SW480 (cell line): ENCODE data around the gene CASP5.
"Not testable (repeated sequence)": the region's sequence is repeated elsewhere in the genome, so short reads cannot be mapped to it uniquely, and the experiment has no call there.

Source experiments
- DNase-seq: peaks from one replicate; pipeline ENCODE4 v3.0.0-alpha.2; 2016; ENCODE audit warnings: low spot score

The CASP5 gene

DNA sequence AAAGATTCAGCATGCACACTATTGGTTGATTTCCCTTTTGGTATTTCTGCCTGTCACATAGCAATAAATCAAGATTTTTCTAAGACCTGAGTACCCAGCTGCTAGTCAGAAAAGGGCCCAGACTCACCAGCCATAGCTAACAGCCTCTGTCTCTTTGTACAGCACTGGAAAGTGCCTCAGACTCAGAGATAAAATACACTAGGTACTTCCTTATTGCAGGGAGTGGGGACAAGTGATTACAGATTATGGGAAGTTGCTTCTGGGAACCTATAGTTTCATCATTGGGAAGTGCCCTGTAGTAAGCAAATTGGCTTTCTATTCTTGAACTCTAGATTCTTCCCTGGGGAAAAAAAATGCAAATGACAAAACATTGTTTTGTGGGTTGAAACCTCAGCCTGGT is at the start of gene CASP5:
CASP5 (minus strand) TSS at position 166 of the 400 bp plus-strand sequence; CDS start at position 134, 32 bp downstream.
- no peak for DNase-seq

DNA sequence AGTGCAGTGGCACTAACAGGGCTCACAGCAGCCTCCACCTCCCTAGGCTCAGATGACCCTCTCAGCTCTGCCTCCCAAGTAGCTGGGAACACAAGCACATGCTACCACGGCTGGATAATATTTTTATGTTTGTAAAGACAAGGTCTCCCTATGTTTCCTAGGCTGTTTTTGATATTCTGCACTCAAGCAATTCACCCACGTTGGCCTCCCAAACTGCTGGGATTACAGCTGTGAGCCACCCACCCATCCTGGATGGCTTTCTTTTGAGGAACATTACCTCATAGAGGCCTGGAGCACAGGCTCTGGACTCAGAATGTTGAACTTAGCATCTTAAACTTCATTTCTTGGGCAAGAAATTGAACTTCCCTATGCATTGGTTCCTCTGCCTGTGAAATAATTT is 49.1 kb upstream of the CASP5 start:
- DNase-seq = not testable (repeated sequence)

DNA sequence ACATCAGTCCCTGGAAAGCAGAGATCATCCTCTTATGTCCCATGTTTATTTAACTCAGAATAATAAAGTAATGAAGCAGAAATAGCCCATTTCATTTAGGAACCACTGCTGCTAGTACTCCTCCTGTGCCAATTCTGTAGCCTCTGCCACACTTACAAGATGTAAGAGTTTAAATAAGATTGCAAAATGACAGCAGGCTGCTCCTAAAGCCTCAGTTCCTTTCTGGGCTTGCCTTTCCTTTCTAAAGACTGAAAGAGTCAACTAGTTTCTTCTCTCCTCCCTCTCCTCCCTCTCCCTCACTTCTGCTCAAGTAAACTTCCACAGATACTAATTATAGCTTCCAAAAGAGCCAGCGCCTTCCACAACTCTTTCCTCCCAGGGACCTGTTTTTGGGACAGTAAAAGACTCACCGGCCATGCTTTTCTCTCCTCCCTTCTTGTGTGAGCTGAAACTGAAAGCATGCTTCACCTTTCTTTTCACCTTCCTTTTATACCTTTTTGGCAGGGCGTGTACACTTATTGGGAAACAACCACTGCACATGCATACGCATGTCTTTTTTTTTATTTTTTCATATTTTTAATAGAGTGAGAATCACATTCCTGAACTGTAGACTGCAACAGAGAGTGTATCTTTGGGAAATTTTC is 48.2 kb upstream of the CASP5 start:
- no peak for DNase-seq

DNA sequence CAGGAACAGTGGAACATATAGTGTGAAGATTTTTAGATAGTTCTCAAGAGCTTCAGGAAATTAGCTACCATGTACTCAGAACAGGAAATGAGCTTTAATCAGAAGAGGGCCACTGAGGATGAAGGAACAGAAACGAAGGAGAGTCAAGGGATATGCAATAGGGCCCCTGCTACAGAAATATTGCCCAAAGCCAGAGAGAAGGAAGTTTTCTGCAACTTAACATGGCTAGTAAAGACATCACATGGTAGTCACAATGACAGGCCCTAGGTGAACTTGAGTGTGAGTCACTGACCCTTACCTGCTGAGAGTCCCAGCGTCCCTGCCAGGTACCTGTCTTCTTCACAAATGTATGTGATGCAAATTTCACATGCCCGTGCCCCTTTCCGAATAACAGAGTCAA is 47.3 kb upstream of the CASP5 start:
- DNase-seq = no peak

DNA sequence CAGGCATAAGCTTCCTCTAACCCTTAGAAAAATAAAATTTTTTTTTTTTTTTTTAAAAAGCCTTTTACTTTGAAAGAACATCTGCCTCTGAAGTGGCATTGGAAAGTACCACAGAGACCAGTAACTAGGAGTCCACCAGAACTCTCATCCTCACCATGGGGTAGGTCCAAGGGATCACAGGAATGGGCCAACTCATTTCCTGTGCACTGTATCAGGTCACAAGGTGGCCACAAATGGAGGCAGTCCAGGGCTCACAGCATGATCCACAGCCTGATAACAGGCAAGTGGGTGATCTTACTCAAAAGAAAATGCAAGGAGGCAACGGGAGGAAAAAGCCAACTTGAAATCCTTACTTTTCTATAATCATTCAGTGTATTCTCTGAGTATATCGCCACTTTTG is 46.8 kb upstream of the CASP5 start:
- DNase-seq = not testable (repeated sequence)

DNA sequence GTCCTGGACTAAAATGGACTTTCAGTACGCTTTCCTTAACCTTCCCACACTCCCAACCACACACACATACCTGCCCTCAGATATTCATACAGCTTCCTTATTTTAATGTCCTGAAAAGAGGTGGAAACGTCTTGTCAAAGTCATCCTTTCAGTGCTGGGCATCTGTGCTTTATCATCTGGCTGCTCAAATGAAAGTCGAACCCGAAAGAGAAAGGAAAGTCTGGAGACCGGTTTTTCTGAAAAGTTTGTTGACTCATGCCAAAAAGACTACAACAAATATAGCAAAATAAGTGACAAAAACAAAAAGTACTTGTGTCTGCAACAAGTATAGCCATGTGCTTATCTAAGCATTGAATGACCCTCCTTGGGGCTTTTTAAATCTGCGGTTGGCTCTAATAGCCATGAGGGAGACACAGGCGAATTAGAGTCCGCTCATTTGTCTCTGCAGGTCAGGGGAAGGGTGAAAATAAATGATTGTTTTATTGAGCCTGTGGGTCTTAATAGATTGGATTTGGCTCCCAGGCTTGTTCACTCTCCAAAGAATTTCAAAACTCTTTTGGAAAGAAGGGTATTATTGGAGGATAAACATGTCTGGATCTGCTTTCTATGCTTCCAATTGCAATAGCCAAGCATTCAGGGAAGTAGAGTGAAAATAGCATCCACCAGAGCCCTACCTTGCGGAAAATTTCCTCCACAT is 40.4 kb upstream of the CASP5 start:
- not testable (repeated sequence) for DNase-seq

DNA sequence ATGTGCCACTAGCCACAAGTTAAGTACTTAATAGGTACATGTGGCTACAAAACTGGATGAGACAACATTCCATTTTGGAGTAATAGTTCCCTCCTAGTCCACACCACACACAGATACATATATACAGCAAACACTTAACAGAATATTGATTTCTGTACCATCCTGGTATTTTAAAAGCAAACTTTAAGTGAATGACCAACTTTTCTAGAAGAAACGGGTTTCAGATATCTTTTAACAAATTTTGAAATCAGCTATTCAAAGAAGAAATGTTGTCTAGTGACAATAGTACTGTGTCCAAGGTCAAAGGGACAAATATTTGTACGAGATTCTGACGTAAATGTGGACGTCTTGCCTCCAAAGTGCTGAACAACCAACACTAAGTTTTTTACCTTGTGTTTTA is 34.5 kb upstream of the CASP5 start:
- DNase-seq = no peak

DNA sequence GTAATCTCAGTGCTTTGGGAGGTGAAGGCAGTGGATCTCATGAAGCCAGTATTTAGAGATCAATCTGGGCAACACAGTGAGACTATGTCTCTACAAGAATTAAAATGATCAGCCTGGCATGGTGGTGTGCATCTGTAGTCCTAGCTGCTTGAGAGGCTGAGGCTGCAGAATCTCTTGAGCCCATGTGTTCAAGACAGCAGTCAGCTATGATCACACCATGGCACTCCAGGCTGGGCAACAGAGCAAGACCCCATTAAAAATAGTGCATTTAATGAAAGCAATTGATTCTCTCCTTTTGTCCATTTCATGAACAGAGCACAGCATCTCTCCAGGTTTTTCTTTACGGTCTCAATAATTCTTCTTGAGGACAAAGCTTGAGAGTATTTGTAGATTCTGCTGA is 33.5 kb upstream of the CASP5 start:
- DNase-seq = no peak

DNA sequence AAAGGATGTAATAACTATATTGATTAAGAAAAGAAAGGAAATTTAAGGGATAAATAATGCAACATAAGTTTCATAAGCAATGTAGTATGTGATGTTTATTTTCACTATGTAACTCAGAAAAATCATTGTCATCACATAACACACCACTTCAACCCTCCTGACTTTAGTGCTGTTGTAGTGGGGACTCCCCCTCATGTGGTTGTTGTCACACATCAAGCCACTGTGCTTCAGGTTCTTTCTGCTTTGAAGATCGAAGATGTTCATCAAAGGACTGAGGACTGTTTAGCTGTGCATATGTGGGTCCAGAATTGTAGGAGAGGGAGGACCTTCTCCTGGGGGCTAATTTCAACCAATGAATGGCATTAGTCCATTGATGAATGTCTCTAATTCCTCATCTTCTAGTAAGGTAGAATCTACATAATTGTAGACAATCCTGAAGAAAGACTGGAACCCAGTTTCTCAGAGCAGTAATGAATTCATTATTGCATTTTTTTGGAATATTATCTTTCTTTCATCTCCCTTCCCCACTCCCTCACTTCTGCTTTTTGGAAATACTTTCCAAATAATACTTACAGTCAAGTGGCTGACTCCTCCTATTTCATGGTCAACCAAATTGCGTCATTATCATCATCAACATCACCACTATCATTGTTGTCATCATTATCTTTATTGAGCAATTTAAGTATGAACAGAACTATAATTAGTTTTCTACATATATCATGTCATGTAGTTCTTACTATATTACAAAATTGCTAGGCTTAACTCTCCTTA is 31.9 kb upstream of the CASP5 start:
- DNase-seq = no peak

DNA sequence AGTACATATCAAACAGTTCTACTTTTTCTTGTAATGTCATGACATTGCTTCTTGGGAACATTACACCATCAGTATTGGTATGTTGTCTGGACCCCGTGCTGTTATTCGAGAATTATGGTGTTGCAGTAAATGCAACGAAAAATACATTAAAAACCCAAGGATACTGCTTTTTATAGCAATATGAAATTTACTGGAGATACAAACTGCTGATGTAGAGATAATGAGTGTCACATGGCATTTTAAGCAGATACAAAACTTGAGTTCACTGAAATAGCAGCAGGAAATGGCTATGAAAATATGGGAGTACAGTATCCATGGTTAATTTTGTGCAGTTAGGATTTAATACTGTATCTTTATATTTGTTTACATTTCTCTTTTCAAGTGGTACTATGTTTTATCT is 29.5 kb upstream of the CASP5 start:
- no peak for DNase-seq

DNA sequence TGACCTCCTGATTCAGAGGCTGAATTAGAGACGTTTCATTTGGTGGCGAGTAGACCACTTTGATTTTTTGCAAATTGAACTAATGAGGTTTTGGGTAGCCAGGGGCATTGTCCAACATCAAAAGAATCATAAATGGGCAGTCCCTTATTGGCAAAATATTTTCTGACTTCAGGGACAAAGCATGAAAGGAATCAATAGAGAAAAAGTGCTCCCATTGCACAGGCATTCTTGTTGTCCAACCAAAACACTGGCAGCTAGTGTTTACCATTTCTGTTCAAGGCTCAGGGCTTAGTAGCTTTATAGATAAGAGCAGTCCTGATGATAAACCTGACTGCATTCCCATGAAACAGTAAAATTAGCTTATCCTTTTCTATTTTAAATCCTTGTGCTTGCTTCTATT is 28.6 kb upstream of the CASP5 start:
- no peak for DNase-seq

DNA sequence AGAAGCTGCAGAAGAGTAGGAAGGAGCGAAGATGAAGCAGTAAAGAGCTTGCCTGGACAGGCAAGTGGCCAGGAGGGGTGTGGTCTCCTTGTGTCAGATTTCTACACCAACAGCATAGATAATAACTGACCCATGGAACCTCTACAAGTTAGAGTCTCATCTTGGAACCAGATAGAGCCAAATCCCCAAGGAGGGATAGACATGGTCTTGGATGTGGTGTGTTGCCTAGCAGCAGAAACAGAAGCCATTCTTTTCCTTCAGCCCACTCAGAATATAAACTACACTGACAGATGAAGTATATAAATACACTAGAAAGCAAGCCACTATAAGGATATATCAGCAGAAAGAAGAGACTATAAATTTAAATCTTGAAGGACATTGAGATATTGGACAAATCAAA is 26.5 kb upstream of the CASP5 start:
- DNase-seq = no peak

DNA sequence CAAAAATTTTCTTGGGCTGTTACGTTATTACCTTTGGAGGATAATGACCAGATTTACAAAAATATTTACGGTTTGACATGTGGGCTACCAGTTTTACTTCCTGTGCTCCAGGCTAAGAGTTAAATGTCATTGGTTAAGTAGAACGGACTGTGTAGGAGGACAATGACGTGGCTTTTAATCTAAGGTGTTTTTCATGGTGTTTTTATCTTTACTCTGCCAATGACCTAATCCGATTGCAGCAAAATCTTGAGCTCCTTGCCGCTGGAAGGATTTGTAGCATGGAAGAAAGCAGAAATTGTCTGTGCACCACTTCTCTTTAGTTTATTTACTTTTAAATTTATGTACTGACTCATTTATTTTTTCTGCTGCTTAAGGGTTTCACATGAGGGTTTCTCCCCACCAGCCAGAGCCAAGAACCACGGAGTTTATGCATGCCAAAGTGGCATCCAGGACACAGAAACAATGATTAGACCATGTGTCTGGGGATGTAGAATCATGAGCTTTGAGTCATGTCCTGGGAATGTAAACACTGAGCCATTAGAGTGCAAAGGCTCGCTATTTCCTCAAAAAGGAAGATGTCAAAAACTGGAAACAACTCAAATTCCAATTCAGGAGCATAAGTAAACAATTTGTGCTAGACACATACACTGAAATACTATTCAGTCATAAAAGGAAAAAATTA is 24.1 kb upstream of the CASP5 start:
- DNase-seq = peak; percentile 22

DNA sequence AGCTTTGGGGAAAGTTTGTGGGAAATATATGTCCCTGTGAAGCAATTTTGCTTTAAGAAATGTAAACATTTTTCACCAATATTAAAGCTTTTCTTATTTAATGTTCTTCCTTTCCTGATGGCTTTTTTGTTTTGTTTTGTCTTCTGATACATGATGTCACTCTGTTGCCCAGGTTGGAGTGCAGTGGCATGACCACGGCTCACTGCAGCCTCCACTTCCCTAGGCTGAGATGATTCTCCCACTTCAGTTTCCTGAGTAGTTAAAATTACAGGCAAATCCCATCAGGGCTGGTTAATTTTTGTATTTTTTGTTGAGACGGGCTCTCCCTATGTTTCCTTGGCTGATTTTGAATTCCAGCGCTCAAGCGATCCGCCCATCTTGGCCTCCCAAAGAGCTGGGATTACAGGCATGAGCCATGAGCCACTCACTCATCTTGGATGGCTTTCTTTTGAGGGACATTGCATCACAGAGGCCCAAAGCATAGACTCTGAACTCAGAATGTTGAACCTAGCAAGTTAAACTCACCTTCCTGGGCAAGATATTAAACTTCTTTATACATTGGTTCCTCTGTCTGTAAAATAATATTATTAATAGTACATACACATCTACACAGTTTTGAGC is 22.8 kb upstream of the CASP5 start:
- no peak for DNase-seq

DNA sequence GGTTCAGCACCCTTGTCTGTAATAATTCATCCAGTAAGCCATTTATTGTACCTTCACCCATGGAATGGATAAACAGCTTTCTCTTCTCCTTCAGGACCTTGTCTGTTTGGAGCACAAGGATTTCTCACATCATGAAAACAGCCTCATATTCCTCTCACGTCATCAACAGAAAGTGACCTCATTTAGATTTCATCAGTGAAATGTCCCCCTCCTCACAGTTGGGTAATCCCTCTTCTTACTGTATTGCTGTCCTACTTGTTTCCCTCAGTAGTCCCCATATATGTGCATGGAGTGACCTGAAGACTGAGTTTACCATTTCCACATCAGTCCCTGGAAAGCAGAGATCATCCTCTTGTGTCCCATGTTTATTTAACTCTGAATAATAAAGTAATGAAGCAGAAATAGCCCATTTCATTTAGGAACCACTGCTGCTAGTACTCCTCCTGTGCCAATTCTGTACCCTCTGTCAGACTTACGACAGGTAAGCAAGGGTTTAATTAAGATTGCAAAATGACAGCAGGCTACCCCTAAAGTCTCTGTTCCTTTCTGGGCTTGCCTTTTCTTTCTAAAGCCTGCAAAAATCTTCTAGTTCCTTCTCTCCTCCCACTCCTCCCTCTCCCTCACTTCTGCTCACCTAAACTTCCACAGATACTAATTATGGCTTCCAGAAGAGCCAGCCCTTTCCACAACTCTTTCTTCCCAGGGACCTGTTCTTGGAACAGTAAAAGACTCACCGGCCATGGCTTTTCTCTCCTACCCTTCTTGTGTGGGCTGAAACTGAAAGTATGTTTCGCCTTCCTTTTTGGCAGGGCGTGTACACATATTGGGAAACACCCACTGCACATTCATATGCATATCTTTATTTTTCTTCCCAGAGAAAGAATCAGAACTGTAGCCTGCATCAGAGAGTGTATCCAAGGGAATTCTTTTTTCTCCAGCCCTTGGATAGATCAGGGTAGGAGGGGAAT is 21.9 kb upstream of the CASP5 start, which contains the start of gene CARD16:
CARD16 (minus strand) TSS at position 779 of the 968 bp plus-strand sequence; CDS start at position 741, 38 bp downstream.
- DNase-seq = peak; percentile 29

DNA sequence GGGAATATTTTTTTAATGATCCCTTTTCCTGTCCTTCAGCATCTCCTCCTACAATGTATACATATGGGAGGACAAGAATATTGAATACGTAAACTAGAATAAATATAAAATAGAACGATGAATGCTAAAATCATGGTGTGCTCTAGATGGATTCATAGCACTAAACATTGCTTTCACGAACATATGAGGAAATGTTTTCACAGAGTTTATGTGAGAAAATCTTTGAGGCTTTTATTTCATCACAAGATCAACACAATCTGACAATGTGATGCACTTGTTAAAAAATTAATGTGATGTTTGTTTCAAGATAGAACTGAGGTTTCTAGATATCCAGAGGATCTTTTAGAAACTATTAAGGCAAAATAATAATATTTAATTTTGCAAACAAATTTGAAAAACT is 19.2 kb upstream of the CASP5 start:
- DNase-seq = no peak

DNA sequence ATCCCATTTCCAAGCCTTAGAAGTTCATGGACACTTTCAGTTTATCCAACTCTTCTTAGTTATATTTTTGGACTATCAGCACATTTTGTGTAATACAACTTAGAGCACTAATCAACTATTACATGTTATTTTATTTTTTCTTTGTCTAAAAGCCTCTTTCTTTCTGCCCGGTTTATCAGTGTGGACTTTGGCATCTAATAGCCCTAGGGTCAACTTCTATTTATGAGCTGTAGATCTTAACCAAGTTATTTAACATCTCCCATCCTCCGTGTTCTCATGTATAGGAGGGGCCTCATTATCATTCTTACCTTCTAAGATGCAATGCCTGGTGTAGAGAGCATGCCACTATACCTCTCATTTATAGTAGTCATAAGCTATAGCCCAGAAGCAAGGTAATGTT is 17.7 kb upstream of the CASP5 start:
- DNase-seq = no peak

DNA sequence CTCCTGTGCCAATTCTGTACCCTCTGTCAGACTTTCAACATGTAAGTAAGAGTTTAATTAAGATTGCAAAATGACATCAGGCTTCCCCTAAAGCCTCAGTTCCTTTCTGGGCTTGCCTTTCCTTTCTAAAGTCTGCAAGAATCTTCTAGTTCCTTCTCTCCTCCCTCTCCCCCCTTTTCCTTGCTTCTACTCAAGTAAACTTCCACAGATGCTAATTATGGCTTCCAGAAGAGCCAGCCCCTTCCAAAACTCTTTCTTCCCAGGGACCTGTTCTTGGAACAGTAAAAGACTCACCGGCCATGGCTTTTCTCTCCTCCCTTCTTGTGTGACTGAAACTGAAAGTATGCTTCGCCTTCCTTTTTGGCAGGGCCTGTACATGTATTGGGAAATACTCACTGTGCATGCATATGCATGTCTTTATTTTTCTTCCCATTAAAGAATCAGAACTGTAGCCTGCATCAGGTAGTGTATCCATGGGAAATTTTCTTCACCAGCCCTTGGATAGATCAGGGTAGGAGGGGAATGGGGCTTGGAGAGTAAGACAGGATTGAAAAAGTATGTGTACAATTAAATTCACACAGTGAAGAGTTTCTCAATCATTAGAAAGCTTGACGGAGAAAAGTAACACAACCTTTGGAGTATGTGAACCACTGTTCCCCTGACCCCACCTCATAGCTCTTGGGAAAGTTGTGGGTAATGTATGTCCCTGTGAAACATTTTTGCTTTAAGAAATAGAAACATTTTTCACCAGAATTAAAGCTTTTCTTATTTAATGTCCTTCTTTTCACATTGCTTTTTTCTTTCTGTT is 12.0 kb upstream of the CASP5 start, which contains the start of gene CASP1:
CASP1 (minus strand) TSS at position 332 of the 808 bp plus-strand sequence; CDS start at position 301, 31 bp downstream.
- peak; percentile 4 for DNase-seq

DNA sequence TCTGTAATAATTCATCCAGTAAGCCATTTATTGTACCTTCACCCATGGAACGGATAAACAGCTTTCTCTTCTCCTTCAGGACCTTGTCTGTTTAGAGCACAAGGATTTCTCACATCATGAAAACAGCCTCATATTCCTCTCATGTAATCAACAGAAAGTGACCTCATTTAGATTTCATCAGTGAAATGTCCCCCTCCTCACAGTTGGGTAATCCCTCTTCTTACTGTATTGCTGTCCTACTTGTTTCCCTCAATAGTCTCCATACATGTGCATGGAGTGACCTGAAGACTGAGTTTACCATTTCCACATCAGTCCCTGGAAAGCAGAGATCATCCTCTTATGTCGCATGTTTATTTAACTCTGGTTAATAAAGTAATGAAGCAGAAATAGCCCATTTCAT is 11.4 kb upstream of the CASP5 start:
- DNase-seq = not testable (repeated sequence)

DNA sequence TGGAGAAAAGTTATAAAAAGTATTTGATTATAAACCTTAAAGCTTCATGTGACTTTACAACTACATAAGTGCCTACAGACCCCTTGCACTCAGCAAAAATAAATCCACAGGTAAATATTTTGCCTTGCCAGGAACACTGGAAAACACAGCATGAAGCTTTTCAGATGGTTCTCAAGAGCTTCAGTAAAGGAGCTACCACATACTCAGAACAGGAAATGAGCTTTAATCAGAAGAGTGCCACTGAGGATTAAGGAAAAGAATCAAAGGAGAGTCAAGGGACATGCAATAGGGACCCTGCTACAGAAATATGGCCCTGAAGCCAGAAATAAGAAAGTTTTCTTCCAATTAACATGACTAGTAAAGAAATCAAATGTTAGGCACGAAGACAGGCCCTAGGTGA is 10.8 kb upstream of the CASP5 start:
- DNase-seq = no peak
